ENCODE results near the gene TMPRSS2.
"Not testable (repeated sequence)": the region's sequence is repeated elsewhere in the genome, so short reads cannot be mapped to it uniquely, and the experiment has no call there.

TMPRSS2 gene

DNA sequence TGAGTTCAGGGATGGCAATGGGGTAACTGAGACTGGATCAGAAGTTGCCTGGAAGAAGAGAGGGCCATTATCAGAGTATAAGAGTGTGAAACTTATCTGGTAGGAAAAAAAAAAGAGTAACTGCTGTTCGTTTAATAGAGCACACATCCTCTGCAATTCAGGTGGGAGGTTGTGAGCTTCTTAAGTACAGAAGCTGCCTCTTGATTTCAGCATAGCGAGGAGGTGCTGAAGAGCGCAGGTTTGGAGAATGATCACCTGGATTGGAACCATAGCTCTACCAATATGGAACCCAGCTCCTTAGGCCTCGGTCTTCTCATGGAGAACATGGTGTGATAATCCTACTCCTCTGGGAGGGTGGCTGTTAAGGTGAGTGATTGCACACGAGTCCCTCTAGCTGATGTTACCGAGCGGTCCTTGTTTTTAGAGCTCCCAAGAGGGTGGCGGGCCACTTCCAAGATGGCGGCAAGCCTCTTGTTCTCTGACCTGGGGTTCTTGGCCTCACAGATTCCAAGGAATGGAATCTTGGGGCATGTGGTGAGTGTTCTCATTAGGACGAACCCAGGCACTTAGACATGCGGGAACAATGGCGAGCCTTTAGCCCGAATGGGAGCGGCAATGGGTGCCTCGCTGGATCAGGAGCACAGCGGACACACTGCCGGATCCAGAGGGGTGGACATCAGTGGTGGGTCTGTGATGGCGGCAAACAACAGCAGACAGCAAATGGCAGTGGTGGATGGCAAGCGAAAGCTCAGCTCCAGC lies 85.2 kb downstream of the TMPRSS2 start:
- Mint-ChIP-seq H3K27me3 (no peaks in the 10 kb centered on the region), H3K36me3 (ENCODE audit: low read depth) (no peaks in the 10 kb centered on the region), H3K4me3 (no peak overlapping the region), H3K4me1 (ENCODE audit: low read depth) (peaks cover 48% of the 10 kb centered on the region), H3K9me3 (peaks cover under 1% of the 10 kb centered on the region), H3K27ac (no peak overlapping the region)

DNA sequence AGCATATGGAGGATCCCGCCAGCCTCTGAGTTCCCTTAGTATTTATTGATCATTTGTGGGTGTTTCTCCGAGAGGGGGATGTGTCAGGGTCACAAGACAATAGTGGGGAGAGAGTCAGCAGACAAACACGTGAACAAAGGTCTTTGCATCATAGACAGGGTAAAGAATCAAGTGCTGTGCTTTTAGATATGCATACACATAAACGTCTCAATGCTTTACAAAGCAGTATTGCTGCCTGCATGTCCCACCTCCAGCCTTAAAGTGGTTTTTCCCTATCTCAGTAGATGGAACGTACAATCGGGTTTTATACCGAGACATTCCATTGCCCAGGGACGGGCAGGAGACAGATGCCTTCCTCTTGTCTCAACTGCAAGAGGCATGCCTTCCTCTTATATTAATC lies 87.0 kb downstream of the TMPRSS2 start:
- Mint-ChIP-seq H3K27ac (peak overlapping the region; percentile 74), H3K4me3 (peak overlapping the region; percentile 79), H3K4me1 (ENCODE audit: low read depth) (peaks cover 40% of the 10 kb centered on the region)
- H3K9me3 Mint-ChIP-seq; H3K36me3 Mint-ChIP-seq (ENCODE audit: low read depth); H3K27me3 Mint-ChIP-seq: not testable (repeated sequence)

DNA sequence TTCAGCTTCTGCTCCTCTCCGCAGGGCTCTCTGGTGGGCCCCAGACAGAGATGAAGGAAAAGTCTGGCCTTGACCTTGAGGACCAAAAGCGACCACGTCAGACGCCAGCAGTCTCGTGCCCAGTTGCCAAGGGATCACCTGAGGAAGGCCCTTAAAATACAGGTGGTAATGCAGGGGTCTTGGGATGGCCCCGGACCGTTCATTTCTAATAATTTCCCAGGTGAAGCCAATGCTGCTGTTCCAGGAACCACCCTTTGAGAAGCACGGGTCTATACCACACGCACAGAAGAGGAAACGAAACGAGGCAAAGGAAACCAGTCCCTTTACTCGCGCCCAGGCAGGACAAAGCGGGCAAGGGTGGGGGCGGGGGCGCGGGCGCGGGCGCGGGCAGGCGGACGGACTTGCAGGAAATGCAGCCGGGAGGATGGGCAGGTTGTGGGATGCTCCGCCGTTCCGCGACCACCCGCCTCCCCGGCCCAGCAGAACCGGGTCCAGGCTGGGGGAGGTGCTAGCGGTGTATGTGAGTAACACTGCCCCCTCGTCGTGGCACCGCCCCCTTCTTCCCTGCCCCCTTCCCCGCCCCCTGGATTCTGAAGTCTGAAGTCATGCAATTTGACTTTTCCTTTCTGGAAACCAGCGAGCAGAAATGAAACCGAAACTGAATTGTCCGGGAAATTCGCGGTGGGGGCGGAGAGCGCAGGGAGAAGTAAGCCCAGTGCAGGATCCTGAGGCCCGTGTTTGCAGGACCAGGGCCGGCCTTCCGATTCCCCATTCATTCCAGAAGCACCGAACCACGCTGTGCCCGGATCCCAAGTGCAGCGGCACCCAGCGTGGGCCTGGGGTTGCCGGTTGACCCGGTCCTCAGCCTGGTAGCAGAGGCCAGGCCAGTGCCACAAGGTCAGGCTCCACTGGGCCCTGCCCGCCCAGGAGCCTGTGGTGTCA lies 87.8 kb downstream of the TMPRSS2 start:
- H3K27ac Mint-ChIP-seq, result peak overlapping the region; percentile 74
- no peaks in the 10 kb centered on the region for H3K27me3 Mint-ChIP-seq
- H3K36me3 Mint-ChIP-seq (ENCODE audit: low read depth), result no peaks in the 10 kb centered on the region
- H3K4me3 Mint-ChIP-seq, result peak overlapping the region; percentile 79
- peaks cover 36% of the 10 kb centered on the region for H3K4me1 Mint-ChIP-seq (ENCODE audit: low read depth)
- peaks cover 6% of the 10 kb centered on the region for H3K9me3 Mint-ChIP-seq

DNA sequence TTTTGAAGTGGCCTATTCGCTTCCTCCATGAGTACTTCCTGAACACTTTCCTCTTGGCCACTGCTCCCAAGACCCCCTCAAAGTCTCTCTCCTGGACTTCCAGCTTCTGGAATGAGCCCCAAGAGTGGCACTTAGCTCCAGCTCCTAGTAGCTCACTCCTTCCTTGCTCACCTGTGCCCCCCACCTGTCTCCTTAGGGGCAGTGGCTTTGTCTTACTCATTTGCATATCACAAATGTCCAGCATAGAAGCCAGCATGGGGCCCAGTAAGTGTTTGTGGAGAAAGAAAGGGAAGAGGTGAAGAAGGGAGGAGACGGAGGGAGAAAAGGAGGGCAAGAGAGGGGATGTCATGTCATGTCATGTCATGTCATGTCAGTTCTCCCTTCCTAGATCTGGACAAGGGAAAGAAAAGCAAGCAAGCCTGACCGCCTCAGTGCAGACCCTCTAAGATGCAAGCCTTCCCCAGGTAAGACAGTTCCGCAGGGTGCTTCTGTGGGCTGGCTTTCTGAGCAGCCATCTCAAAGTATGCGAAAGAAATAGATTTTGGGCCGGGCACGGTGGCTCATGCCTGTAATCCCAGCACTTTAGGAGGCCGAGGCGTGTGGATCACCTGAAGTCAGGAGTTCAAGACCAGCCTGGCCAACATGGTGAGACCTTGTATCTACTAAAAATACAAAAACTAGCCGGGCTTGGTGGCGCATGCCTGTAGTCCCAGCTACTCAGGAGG lies 88.8 kb downstream of the TMPRSS2 start:
- H3K9me3 Mint-ChIP-seq, result peaks cover 8% of the 10 kb centered on the region
- peaks cover 28% of the 10 kb centered on the region for H3K4me1 Mint-ChIP-seq (ENCODE audit: low read depth)
- H3K27me3 Mint-ChIP-seq, result no peaks in the 10 kb centered on the region
- peak overlapping the region; percentile 14 for H3K4me3 Mint-ChIP-seq
- no peaks in the 10 kb centered on the region for H3K36me3 Mint-ChIP-seq (ENCODE audit: low read depth)
- H3K27ac Mint-ChIP-seq, result no peak overlapping the region

DNA sequence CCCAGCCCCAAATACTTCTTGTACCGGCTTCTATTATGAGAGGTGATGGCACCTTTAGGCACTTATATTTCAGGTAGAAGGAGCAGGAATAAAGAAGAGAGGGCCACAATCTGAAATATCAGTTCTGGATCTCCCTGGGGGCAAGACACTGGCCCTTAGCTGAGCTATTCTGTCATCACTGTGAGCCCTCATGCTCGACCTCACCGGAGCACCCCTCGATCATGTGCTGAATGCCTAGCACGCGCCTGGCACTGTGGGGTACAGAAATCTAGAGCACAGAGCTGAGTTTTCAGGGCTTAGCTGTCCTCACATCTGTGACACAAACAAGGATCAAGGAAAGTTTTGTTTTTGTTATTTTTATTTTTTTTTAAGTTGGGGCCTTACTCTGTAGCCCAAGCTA lies 89.6 kb downstream of the TMPRSS2 start:
- peaks cover 13% of the 10 kb centered on the region for H3K9me3 Mint-ChIP-seq
- H3K4me3 Mint-ChIP-seq, result no peak overlapping the region
- H3K27ac Mint-ChIP-seq, result peak overlapping the region; percentile 50
- H3K36me3 Mint-ChIP-seq (ENCODE audit: low read depth), result no peaks in the 10 kb centered on the region
- H3K4me1 Mint-ChIP-seq (ENCODE audit: low read depth), result peaks cover 25% of the 10 kb centered on the region
- H3K27me3 Mint-ChIP-seq, result no peaks in the 10 kb centered on the region

DNA sequence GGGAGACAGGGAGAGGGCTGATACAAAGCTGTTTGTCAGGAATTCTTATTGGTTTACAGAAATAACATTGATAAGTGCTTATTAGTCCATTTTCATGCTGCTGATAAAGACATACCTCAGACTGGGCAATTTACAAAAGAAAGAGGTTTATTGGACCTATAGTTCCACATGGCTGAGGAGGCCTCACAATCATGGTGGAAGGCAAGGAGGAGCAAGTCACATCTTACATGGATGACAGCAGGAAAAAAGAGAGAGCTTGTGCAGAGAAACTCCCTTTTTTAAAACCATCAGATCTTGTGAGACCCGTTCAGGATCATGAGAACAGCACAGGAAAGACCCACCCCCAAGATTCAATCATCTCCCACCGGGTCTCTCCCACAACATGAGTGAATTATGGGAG lies 90.5 kb downstream of the TMPRSS2 start:
- Mint-ChIP-seq H3K4me1 (ENCODE audit: low read depth) (peaks cover 17% of the 10 kb centered on the region), H3K9me3 (peaks cover 20% of the 10 kb centered on the region)
- H3K27me3 Mint-ChIP-seq; H3K36me3 Mint-ChIP-seq (ENCODE audit: low read depth); H3K4me3 Mint-ChIP-seq; H3K27ac Mint-ChIP-seq: not testable (repeated sequence)

All from stimulated activated naive CD8-positive, alpha-beta T cell treated with anti-CD3 and anti-CD28 coated beads, Interleukin-15, Interleukin-2, amounts not matched to agents 100 ng/mL and 50 ng/mL, for 24 hours (primary cell).